ENCODE data around the gene KNG1. TPM values are rescaled to one million over a fixed set of nuclear protein-coding genes. Genes with fewer than 3 reads are reported as not detected.

The KNG1 gene
- total RNA-seq, 6 experiments from 2014 or later, result 432 to 1,537 (median 1,171) TPM

MicroRNAs within 50 kb of the gene (microRNA counts, 767-probe panel; counts per million panel counts)
- microRNA hsa-miR-1248, result 237 counts per million

Small RNA genes within 50 kb of the gene (microRNA-seq; reads per million reads assigned to microRNA genes)
- gene MIR1248, result 5.2 to 13.9 reads per million in 2 donors

Small RNA genes within 50 kb of the gene (small RNA-seq; reads per million reads assigned to genes)
- gene RF00092 (0 reads per million in 2 experiments), gene RNU6-1105P (0 reads per million in 2 experiments), gene SNORA4 (0 reads per million in 2 experiments), gene SNORA63 (0 reads per million in 2 experiments), gene SNORA81 (0 reads per million in 2 experiments), gene SNORD2 (0 reads per million in 2 experiments)

Other genes starting within 250 kb of the KNG1 start
- gene CRYGS, start 173.0 kb upstream of the KNG1 start, total RNA-seq, result 1 to 10 TPM in 5 of 6 experiments, under 1 TPM in 1; 0.86 to 2.6 (median 1.5) TPM
- 1 to 10 TPM; 6.7 to 8.7 (median 7.5) TPM for gene TBCCD1, start 150.0 kb upstream of the KNG1 start, total RNA-seq
- gene DNAJB11, start 146.6 kb upstream of the KNG1 start, total RNA-seq, result 10 to 100 TPM; 28.4 to 59.1 (median 49.2) TPM
- gene AHSG, start 104.3 kb upstream of the KNG1 start, total RNA-seq, result 1,000 to 10,000 TPM in 4 of 6 experiments, 100 to 1,000 TPM in 2; 718 to 1,905 (median 1,079) TPM
- gene FETUB, start 77.0 kb upstream of the KNG1 start, total RNA-seq, result 100 to 1,000 TPM in 1 of 6 experiments, 10 to 100 TPM in 3, 1 to 10 TPM in 2; 4.4 to 195 (median 47.9) TPM
- gene HRG, start 51.3 kb upstream of the KNG1 start, total RNA-seq, result 1,000 to 10,000 TPM in 2 of 6 experiments, 100 to 1,000 TPM in 4; 378 to 1,312 (median 664) TPM
- 100 to 1,000 TPM in 5 of 6 experiments, 10 to 100 TPM in 1; 98.9 to 234 (median 131) TPM for gene EIF4A2, start 66.2 kb downstream of the KNG1 start, total RNA-seq
- gene RFC4, start 89.1 kb downstream of the KNG1 start, total RNA-seq, result 10 to 100 TPM in 2 of 6 experiments, 1 to 10 TPM in 4; 4.6 to 17.4 (median 5.6) TPM
- gene ADIPOQ, start 125.4 kb downstream of the KNG1 start, total RNA-seq, result not detected
- 100 to 1,000 TPM; 389 to 574 (median 483) TPM for gene ST6GAL1, start 213.2 kb downstream of the KNG1 start, total RNA-seq